Liver (tissue), 3 donors: ENCODE measurements around the gene FAH.

ENCODE experiments used
- ATF3 ChIP-seq: IDR thresholded peaks from 2 replicates; pipeline ENCODE4 v1.6.1; 2016; ENCODE audit warnings: antibody characterized with exemption
- CTCF ChIP-seq: fragments of 150-350 bp; IDR thresholded peaks from 2 replicates; pipeline ENCODE4 v1.5.1; 2017; ENCODE audit warnings: improper control_type of control experiment, low read depth, low read length; ENCODE audit not compliant: missing input control
- EGR1 ChIP-seq, 2 donors: IDR thresholded peaks; 2 replicates each; pipeline ENCODE4 v1.6.1; 2016 to 2018; ENCODE audit warnings: antibody characterized with exemption in 2 of 2, low read depth in 2 of 2
- FOXA1 ChIP-seq: IDR thresholded peaks from 2 replicates; pipeline ENCODE4 v1.6.1; 2016; ENCODE audit warnings: antibody characterized with exemption
- GABPA ChIP-seq, 2 donors: IDR thresholded peaks in 1 of 2; conservative IDR thresholded peaks in 1 of 2; 2 replicates each; pipeline ENCODE4 v1.6.1; 2016; ENCODE audit warnings: antibody characterized with exemption in 2 of 2, mild to moderate bottlenecking in 1 of 2, moderate library complexity in 1 of 2
- JUND ChIP-seq, 2 donors: IDR thresholded peaks; 2 replicates each; pipeline ENCODE4 v1.6.1; 2016; ENCODE audit warnings: antibody characterized with exemption in 2 of 2
- MAX ChIP-seq: IDR thresholded peaks from 2 replicates; pipeline ENCODE4 v1.6.1; 2016; ENCODE audit warnings: antibody characterized with exemption
- RAD21 ChIP-seq, 2 donors: IDR thresholded peaks; 2 replicates each; pipeline ENCODE4 v1.6.1; 2016; ENCODE audit warnings: antibody characterized with exemption in 2 of 2, mild to moderate bottlenecking in 2 of 2
- REST ChIP-seq: IDR thresholded peaks from 2 replicates; pipeline ENCODE4 v1.6.1; 2016; ENCODE audit warnings: antibody characterized with exemption, mild to moderate bottlenecking
- RXRA ChIP-seq, 2 donors: IDR thresholded peaks; 2 replicates each; pipeline ENCODE4 v1.6.1; 2017 to 2018; ENCODE audit warnings: antibody characterized with exemption in 2 of 2, mild to moderate bottlenecking in 1 of 2
- SP1 ChIP-seq: IDR thresholded peaks from 2 replicates; pipeline ENCODE4 v1.6.1; 2018; ENCODE audit warnings: antibody characterized with exemption, mild to moderate bottlenecking
- TAF1 ChIP-seq: conservative IDR thresholded peaks from 2 replicates; pipeline ENCODE4 v1.6.1; 2016; ENCODE audit warnings: antibody characterized with exemption, mild to moderate bottlenecking
- YY1 ChIP-seq: IDR thresholded peaks from 2 replicates; pipeline ENCODE4 v1.6.1; 2016; ENCODE audit warnings: antibody characterized with exemption, mild to moderate bottlenecking
- donor health status: healthy.
- donor health status: healthy.

GRCh38 chr15:80188251-80188650 lies 35.5 kb downstream of the FAH start:
- TF ChIP-seq JUND (IDR thresholded peaks at IDR 0.05): no peak
- no peak for TF ChIP-seq GABPA (IDR thresholded peaks at IDR 0.05 in 1 of 2, conservative IDR thresholded peaks at IDR 0.05 in 1 of 2)
- no peak for TF ChIP-seq CTCF
- TF ChIP-seq SP1: no peak
- no peak for TF ChIP-seq MAX
- TF ChIP-seq REST: no peak
- no peak for TF ChIP-seq YY1
- no peak for TF ChIP-seq EGR1 (IDR thresholded peaks at IDR 0.05; ENCODE audit: low read depth in 2 of 2)
- no peak for TF ChIP-seq RAD21 (IDR thresholded peaks at IDR 0.05)
- no peak for TF ChIP-seq TAF1
- no peak for TF ChIP-seq ATF3
- no peak for TF ChIP-seq FOXA1
- no peak for TF ChIP-seq RXRA (IDR thresholded peaks at IDR 0.05)
